Lung (tissue), 12 donors: ENCODE measurements around the gene NRG3. TPM values are rescaled to one million over a fixed set of nuclear protein-coding genes. Genes with fewer than 3 reads are reported as not detected.

Experiments used
- ATAC-seq: fragments of 200-7000 bp; cut with Tn5 transposase; one replicate; pipeline ENCODE4 v1.9.1; 2020; ENCODE audit warnings: moderate number of reproducible peaks; ENCODE audit not compliant: insufficient read depth, low FRiP score
- DNase-seq, 3 donors: peaks; one replicate each; pipeline ENCODE4 v3.0.0-alpha.2; 2013 to 2017
- H3K27ac ChIP-seq, 2 donors: one replicate each; pipeline ENCODE4 v1.5.1; 2013; ENCODE audit warnings: mild to moderate bottlenecking in 2 of 2, moderate library complexity in 2 of 2, control low read depth in 1 of 2, inconsistent platforms in 1 of 2, low read depth in 1 of 2, low read length in 1 of 2
- H3K27me3 ChIP-seq, 3 donors: one replicate each; pipeline ENCODE4 v1.5.1; 2013; ENCODE audit warnings: low read length in 2 of 3; ENCODE audit not compliant: control insufficient read depth in 3 of 3, insufficient read depth in 3 of 3
- H3K36me3 ChIP-seq, 4 donors: one replicate each; pipeline ENCODE4 v1.5.1; 2013; ENCODE audit warnings: low read length in 4 of 4, mild to moderate bottlenecking in 1 of 4, moderate library complexity in 1 of 4; ENCODE audit not compliant: control insufficient read depth in 4 of 4, insufficient read depth in 4 of 4
- H3K4me1 ChIP-seq, 5 donors: one replicate each; pipeline ENCODE4 v1.5.1; 2013; ENCODE audit warnings: low read length in 5 of 5, mild to moderate bottlenecking in 2 of 5, moderate library complexity in 1 of 5; ENCODE audit not compliant: control insufficient read depth in 5 of 5, insufficient read depth in 5 of 5
- H3K4me3 ChIP-seq: one replicate; pipeline ENCODE4 v1.5.1; 2013; ENCODE audit warnings: mild to moderate bottlenecking, control low read depth, moderate library complexity
- H3K9ac ChIP-seq, 2 donors: one replicate each; pipeline ENCODE4 v1.5.1; 2013; ENCODE audit warnings: low read length in 2 of 2, control low read depth in 1 of 2; ENCODE audit not compliant: insufficient read depth in 1 of 2
- H3K9me3 ChIP-seq, 4 donors: one replicate each; pipeline ENCODE4 v1.5.1; 2013; ENCODE audit warnings: low read length in 3 of 4, mild to moderate bottlenecking in 1 of 4, moderate library complexity in 1 of 4; ENCODE audit not compliant: control insufficient read depth in 4 of 4, insufficient read depth in 3 of 4
- WGBS, 2 donors: extraction: QIAGEN DNeasy Blood & Tissue Kit; methylation state at CpG; one replicate each; pipeline ENCODE4 v1.1.7; 2013; 5-methylcytosine and 5-hydroxymethylcytosine counted together
- polyA plus RNA-seq, 2 donors: library from polyadenylated mRNA; stranded (reverse); fragments of 200-250 nt; gene quantifications; one replicate each; pipeline ENCODE4 v1.2.1, GENCODE V29; 2013
- total RNA-seq, 2 donors: library from RNA; depleted of rRNA in 1 of 2; stranded (reverse); fragments of >200 nt in 1 of 2; gene quantifications; one replicate each; pipeline ENCODE4 v1.2.1, GENCODE V29; 2014 to 2021
- TF ChIP-seq, protein P1 (sequence below): IDR thresholded peaks from 2 replicates; pipeline ENCODE4 v1.5.1; 2012; ENCODE audit warnings: mild to moderate bottlenecking; ENCODE audit errors: control extremely low read depth, extremely low read depth
- donor health status: control.
- donor health status: control.
- donor health status: Bipolar disorder and iron deficiency.
- donor health status: healthy.
- donor health status: DM: yes; HTN: yes; CAD: no.

Gene NRG3
- total and polyA plus RNA-seq, 4 donors, result 0.49 to 2.0 (median 0.84) TPM

DNA sequence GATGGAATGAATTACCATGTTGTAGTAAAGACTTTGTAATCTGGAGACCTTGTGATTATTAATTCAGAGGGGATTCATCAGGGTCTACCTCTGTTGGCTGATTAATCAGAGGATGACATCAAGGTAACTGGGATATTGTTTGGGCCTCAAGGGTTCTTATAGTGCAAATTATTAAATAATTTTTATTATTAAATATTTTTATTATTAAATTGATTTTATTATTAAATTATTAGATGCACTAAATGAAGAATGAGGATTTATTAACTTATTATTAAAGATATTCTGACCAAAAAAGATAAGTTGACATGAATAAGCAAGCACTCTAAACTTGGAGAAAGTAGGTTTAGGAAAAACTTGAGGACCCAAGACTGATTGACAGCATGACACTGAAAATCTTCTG, 661.7 kb downstream of the NRG3 start:
- no peaks in the 10 kb centered on the region for H3K4me1 ChIP-seq
- H3K27me3 ChIP-seq, result no peaks in the 10 kb centered on the region
- DNase-seq (no peak), ATAC-seq (no peak)
- H3K4me3 ChIP-seq, result no peak overlapping the region
- peaks cover 0 to 3% (median 0%) of the 10 kb centered on the region in 4 donors for H3K9me3 ChIP-seq
- H3K9ac ChIP-seq, result no peak overlapping the region
- no peak overlapping the region for H3K27ac ChIP-seq
- TF ChIP-seq, protein P1, sequence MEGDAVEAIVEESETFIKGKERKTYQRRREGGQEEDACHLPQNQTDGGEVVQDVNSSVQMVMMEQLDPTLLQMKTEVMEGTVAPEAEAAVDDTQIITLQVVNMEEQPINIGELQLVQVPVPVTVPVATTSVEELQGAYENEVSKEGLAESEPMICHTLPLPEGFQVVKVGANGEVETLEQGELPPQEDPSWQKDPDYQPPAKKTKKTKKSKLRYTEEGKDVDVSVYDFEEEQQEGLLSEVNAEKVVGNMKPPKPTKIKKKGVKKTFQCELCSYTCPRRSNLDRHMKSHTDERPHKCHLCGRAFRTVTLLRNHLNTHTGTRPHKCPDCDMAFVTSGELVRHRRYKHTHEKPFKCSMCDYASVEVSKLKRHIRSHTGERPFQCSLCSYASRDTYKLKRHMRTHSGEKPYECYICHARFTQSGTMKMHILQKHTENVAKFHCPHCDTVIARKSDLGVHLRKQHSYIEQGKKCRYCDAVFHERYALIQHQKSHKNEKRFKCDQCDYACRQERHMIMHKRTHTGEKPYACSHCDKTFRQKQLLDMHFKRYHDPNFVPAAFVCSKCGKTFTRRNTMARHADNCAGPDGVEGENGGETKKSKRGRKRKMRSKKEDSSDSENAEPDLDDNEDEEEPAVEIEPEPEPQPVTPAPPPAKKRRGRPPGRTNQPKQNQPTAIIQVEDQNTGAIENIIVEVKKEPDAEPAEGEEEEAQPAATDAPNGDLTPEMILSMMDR, result no peak
- no peaks in the 10 kb centered on the region for H3K36me3 ChIP-seq

DNA sequence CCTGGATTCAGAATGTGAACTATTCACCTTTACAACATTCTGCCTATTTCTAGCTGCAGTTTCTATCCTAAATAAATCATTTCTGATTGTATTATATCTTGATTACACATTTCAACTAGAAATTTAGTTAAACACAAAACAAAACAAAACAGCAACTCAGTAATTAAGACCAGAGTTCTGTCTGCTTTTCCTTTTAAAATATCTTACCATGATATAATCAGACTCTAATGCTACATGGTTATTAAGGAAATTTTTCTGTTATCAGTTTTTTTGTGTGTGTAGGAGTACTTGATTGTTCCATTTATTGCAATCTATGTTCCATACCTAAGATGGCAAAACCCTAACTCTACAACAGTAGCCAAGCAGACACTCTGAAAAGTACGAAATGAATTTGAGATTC, 663.3 kb downstream of the NRG3 start:
- WGBS, 2 donors, result 80 to 89% methylated on average over 1 of the region's 1 CpG
- DNase-seq, result no peak

DNA sequence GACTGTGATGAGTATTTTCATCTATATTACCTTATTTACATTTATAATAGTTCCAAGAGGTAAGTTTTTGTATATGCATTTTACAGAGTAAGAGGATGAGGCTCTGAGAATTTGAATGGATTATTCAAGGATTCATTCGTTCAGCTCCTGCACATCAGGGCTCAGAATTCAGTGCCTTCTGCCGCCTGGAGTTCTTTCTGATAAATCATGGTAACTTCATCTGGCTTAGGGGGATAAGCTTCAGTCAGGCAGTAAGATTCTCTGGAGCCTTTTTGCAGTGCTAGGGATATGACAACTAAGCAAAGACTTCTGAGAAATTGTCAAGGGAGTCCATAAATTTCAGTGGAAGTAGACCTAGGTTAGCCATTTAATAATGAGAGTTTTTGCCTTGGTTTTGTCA, 668.6 kb downstream of the NRG3 start:
- H3K27me3 ChIP-seq, result no peaks in the 10 kb centered on the region
- DNase-seq (no peak), ATAC-seq (no peak)
- no peak overlapping the region for H3K9ac ChIP-seq
- TF ChIP-seq, protein P1, result no peak
- H3K4me3 ChIP-seq, result no peak overlapping the region
- H3K9me3 ChIP-seq, result no peaks in the 10 kb centered on the region
- no peaks in the 10 kb centered on the region for H3K36me3 ChIP-seq
- no peak overlapping the region for H3K27ac ChIP-seq
- no peaks in the 10 kb centered on the region for H3K4me1 ChIP-seq
- WGBS, 2 donors, result 88% methylated on average over 2 of the region's 2 CpGs

More for the DNA sequence above, 663.3 kb downstream of the NRG3 start:
- H3K27me3 ChIP-seq, result no peaks in the 10 kb centered on the region
- no peak for ATAC-seq
- no peaks in the 10 kb centered on the region for H3K4me1 ChIP-seq
- H3K36me3 ChIP-seq, result no peaks in the 10 kb centered on the region
- no peak overlapping the region for H3K27ac ChIP-seq
- H3K4me3 ChIP-seq, result no peak overlapping the region
- no peak overlapping the region for H3K9ac ChIP-seq
- TF ChIP-seq, protein P1, result no peak
- H3K9me3 ChIP-seq, result peaks cover 0 to 3% (median 0%) of the 10 kb centered on the region in 4 donors

DNA sequence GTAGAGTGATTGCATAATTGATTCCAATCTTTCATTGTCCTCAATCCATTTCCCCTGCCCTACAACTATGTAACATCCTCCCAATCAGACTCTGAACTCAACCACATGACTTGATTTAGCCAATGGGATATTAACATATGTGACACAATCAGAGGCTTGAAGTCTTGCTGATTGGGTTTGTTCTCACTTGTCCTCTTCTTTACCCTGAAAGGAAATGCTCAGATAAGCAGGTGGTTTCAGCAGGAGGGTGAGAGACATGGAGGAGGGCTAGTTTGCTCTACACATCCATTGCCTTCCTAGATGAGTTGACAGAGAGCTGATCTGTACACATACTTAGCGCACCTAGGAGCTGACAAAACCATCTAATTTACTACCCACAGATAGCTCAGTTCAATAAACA, 669.4 kb downstream of the NRG3 start:
- Histone ChIP-seq H3K9me3 (no peaks in the 10 kb centered on the region), H3K4me3 (no peak overlapping the region), H3K4me1 (no peaks in the 10 kb centered on the region), H3K27me3 (no peaks in the 10 kb centered on the region), H3K36me3 (no peaks in the 10 kb centered on the region), H3K27ac (no peak overlapping the region), H3K9ac (no peak overlapping the region)
- DNase-seq, result no peak
- TF ChIP-seq, protein P1, result no peak
- WGBS, 2 donors, result 85 to 91% methylated on average over 1 of the region's 1 CpG
- no peak for ATAC-seq
